Astrocyte (in vitro differentiated cells and primary cell): Measurements from ENCODE around the gene FYN. TPM values are rescaled to one million over a fixed set of nuclear protein-coding genes. Genes with fewer than 3 reads are reported as not detected.

Source experiments
- DNase-seq: peaks from one replicate; pipeline ENCODE4 v3.0.0-alpha.2; 2010; ENCODE audit warnings: low read depth
- FAIRE-seq: peaks from 2 replicates; lab custom pipeline; 2011; peaks lifted over from hg19 to GRCh38; lab: Jason Lieb, UNC
- H2AFZ ChIP-seq: 2 replicates; pipeline ENCODE4 v1.6.0; 2012; ENCODE audit warnings: low read depth, low read length, inconsistent platforms
- H3K27ac ChIP-seq: 2 replicates; pipeline ENCODE4 v1.5.1; 2011; ENCODE audit warnings: low read depth, low read length, inconsistent platforms
- H3K27me3 ChIP-seq: 2 replicates; pipeline ENCODE4 v1.6.0; 2011; ENCODE audit warnings: low read length, inconsistent platforms; ENCODE audit not compliant: insufficient read depth
- H3K36me3 ChIP-seq: 2 replicates; pipeline ENCODE4 v1.5.1; 2011; ENCODE audit warnings: low read length, inconsistent platforms; ENCODE audit not compliant: insufficient read depth
- H3K4me1 ChIP-seq: 2 replicates; pipeline ENCODE4 v1.5.1; 2011; ENCODE audit warnings: low read length, inconsistent platforms; ENCODE audit not compliant: insufficient read depth
- H3K4me2 ChIP-seq: 2 replicates; pipeline ENCODE4 v1.6.0; 2012; ENCODE audit warnings: low read length, inconsistent platforms
- H3K4me3 ChIP-seq: 2 replicates; pipeline ENCODE4 v1.5.1; 2011; ENCODE audit warnings: low read depth, mild to moderate bottlenecking, low read length, inconsistent platforms; ENCODE audit not compliant: insufficient read depth
- H3K79me2 ChIP-seq: 2 replicates; pipeline ENCODE4 v1.6.0; 2012; ENCODE audit warnings: mild to moderate bottlenecking, low read length, inconsistent platforms; ENCODE audit not compliant: insufficient read depth
- H3K9ac ChIP-seq: 2 replicates; pipeline ENCODE4 v1.6.0; 2012; ENCODE audit warnings: mild to moderate bottlenecking, low read length, inconsistent platforms
- H3K9me3 ChIP-seq: 2 replicates; pipeline ENCODE4 v1.5.1; 2012; ENCODE audit warnings: low read depth, mild to moderate bottlenecking, low read length, inconsistent platforms; ENCODE audit not compliant: insufficient read depth
- H4K20me1 ChIP-seq: 2 replicates; pipeline ENCODE4 v1.6.0; 2012; ENCODE audit warnings: low read length, inconsistent platforms; ENCODE audit not compliant: insufficient read depth
- H3K27ac Mint-ChIP-seq: one replicate; pipeline ENCODE4 v1.8.0; 2021; ENCODE audit warnings: mild to moderate bottlenecking, mixed read lengths; ENCODE audit not compliant: unreplicated experiment
- H3K27me3 Mint-ChIP-seq: one replicate; pipeline ENCODE4 v1.8.0; 2021; ENCODE audit warnings: low read depth, mixed read lengths; ENCODE audit not compliant: unreplicated experiment
- H3K36me3 Mint-ChIP-seq: one replicate; pipeline ENCODE4 v1.8.0; 2021; ENCODE audit warnings: low read depth, mixed read lengths; ENCODE audit not compliant: unreplicated experiment
- H3K4me1 Mint-ChIP-seq: one replicate; pipeline ENCODE4 v1.8.0; 2021; ENCODE audit warnings: low read depth, mixed read lengths; ENCODE audit not compliant: unreplicated experiment
- H3K4me3 Mint-ChIP-seq: one replicate; pipeline ENCODE4 v1.8.0; 2021; ENCODE audit warnings: mild to moderate bottlenecking, moderate library complexity, mixed read lengths; ENCODE audit not compliant: unreplicated experiment
- H3K9me3 Mint-ChIP-seq: one replicate; pipeline ENCODE4 v1.8.0; 2021; ENCODE audit warnings: mild to moderate bottlenecking, mixed read lengths; ENCODE audit not compliant: unreplicated experiment
- EZH2 ChIP-seq: IDR thresholded peaks from 2 replicates; pipeline ENCODE4 v1.6.1; 2012; ENCODE audit warnings: mild to moderate bottlenecking, low read length, inconsistent platforms; ENCODE audit not compliant: insufficient read depth
- total RNA-seq: library from RNA; stranded (reverse); gene quantifications from 2 replicates; pipeline ENCODE4 v1.2.1, GENCODE V29; 2021
- TF ChIP-seq, protein P1 (sequence below): IDR thresholded peaks from 2 replicates; pipeline ENCODE4 v1.5.1; 2011; ENCODE audit warnings: low read depth, mild to moderate bottlenecking, inconsistent platforms, low read length, moderate library complexity; ENCODE audit not compliant: insufficient read depth

FYN gene
- total RNA-seq, 1 donor from 2014 or later, result 167 TPM

DNA sequence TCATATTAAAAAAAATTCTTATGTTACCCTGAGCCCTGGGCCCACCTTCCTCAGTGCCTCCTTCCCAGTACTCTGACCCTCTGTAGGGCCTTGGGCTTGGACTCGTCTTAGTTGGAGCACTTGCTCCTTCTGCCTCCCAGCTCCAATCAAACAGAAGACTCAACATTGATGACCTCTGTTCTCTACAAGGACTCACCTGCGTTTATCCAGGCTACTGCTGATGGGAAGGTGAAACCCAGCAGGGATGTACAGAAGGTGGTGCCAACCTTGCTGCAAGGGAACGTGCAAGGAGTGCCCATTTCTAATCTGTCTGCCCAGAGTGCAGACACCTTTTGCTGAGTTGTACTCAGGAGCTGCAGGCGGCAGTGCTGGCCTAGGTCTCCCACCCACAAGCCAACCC, 38.9 kb downstream of the FYN start:
- peaks cover 47% of the 10 kb centered on the region for H3K79me2 ChIP-seq
- peaks cover 13% of the 10 kb centered on the region for H3K36me3 Mint-ChIP-seq
- FAIRE-seq, result no peak

DNA sequence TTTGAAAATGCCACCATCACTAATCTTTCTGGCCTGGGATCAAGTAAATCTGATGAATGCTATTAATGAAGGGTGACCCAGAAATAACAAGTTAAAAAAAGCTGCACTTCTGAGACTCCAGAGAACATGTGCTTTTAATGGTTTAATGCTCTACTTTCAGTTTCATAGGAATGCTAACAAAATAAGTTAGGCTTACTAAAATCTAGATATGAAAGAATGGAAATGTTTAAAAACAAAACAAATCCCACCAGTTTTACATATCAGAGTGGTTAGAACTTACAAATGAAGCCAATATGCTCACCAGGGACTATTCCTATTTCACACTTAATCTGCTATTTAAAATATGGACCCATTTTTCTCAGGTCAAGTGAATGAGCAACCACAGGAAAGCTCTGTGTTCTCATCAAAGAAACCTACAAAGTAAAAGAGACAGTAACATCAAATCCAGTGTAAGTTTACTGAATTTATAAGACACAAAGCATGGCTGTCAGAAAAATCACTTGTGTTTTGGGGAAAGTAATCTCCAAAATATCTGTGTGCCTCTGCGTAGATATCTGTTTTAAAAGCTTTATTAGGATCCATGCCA, 40.3 kb downstream of the FYN start:
- Histone ChIP-seq H3K27me3 (no peaks in the 10 kb centered on the region), H3K79me2 (peaks cover 42% of the 10 kb centered on the region), H3K4me1 (peaks cover 9% of the 10 kb centered on the region), H2AFZ (no peak overlapping the region), H3K27ac (no peak overlapping the region), H4K20me1 (peaks cover 12% of the 10 kb centered on the region), H3K36me3 (no peaks in the 10 kb centered on the region), H3K4me2 (no peak overlapping the region), H3K4me3 (no peak overlapping the region), H3K9ac (no peak overlapping the region), H3K9me3 (no peaks in the 10 kb centered on the region)
- no peaks in the 10 kb centered on the region for H3K9me3 Mint-ChIP-seq
- H3K27me3 Mint-ChIP-seq, result no peaks in the 10 kb centered on the region
- H3K4me1 Mint-ChIP-seq, result peaks cover 35% of the 10 kb centered on the region
- FAIRE-seq (no peak), DNase-seq (no peak)
- peaks cover 11% of the 10 kb centered on the region for H3K36me3 Mint-ChIP-seq
- TF ChIP-seq, protein P1, sequence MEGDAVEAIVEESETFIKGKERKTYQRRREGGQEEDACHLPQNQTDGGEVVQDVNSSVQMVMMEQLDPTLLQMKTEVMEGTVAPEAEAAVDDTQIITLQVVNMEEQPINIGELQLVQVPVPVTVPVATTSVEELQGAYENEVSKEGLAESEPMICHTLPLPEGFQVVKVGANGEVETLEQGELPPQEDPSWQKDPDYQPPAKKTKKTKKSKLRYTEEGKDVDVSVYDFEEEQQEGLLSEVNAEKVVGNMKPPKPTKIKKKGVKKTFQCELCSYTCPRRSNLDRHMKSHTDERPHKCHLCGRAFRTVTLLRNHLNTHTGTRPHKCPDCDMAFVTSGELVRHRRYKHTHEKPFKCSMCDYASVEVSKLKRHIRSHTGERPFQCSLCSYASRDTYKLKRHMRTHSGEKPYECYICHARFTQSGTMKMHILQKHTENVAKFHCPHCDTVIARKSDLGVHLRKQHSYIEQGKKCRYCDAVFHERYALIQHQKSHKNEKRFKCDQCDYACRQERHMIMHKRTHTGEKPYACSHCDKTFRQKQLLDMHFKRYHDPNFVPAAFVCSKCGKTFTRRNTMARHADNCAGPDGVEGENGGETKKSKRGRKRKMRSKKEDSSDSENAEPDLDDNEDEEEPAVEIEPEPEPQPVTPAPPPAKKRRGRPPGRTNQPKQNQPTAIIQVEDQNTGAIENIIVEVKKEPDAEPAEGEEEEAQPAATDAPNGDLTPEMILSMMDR, result no peak
- TF ChIP-seq EZH2, result no peak
- H3K4me3 Mint-ChIP-seq, result no peak overlapping the region
- no peak overlapping the region for H3K27ac Mint-ChIP-seq

More for the DNA sequence above, 38.9 kb downstream of the FYN start:
- Histone ChIP-seq H3K27me3 (no peaks in the 10 kb centered on the region), H4K20me1 (peaks cover 12% of the 10 kb centered on the region), H2AFZ (no peak overlapping the region), H3K4me3 (no peak overlapping the region), H3K27ac (no peak overlapping the region), H3K9me3 (no peaks in the 10 kb centered on the region), H3K4me2 (no peak overlapping the region), H3K4me1 (peaks cover 9% of the 10 kb centered on the region), H3K9ac (no peak overlapping the region), H3K36me3 (no peaks in the 10 kb centered on the region)
- H3K9me3 Mint-ChIP-seq, result no peaks in the 10 kb centered on the region
- H3K4me1 Mint-ChIP-seq, result peaks cover 26% of the 10 kb centered on the region
- H3K27ac Mint-ChIP-seq, result no peak overlapping the region
- H3K27me3 Mint-ChIP-seq, result no peaks in the 10 kb centered on the region
- TF ChIP-seq, protein P1, result no peak
- no peak for TF ChIP-seq EZH2
- DNase-seq, result no peak
- no peak overlapping the region for H3K4me3 Mint-ChIP-seq

DNA sequence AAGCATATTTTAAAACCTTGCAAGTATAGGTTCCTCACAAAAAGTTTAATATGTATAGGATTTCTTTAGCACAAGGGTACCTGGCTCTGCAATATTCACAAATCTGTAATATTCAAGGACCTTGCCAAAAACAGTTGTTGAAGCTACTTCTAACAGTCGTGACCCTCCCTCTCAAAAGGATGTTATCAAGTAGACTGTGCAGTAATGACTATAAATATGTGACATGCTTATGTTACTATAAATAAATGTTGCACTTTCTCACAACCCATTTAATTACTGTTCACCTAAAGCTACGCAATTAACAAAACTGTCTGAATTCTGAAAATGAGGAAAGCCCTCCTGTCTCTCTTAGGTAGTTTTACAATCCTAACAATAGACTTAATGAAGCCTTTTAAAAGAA, 41.8 kb downstream of the FYN start:
- no peak for FAIRE-seq
- peaks cover 48% of the 10 kb centered on the region for H3K79me2 ChIP-seq
- no peak overlapping the region for H2AFZ ChIP-seq
- no peak for TF ChIP-seq EZH2
- TF ChIP-seq, protein P1, result no peak
- no peaks in the 10 kb centered on the region for H3K36me3 ChIP-seq
- H3K9me3 Mint-ChIP-seq, result no peaks in the 10 kb centered on the region
- H3K4me1 Mint-ChIP-seq, result peaks cover 35% of the 10 kb centered on the region
- no peaks in the 10 kb centered on the region for H3K27me3 Mint-ChIP-seq
- H3K4me3 ChIP-seq, result no peak overlapping the region
- no peak overlapping the region for H3K4me3 Mint-ChIP-seq
- H3K36me3 Mint-ChIP-seq, result peaks cover 13% of the 10 kb centered on the region
- no peak overlapping the region for H3K4me2 ChIP-seq
- DNase-seq, result no peak
- no peak overlapping the region for H3K27ac ChIP-seq
- H3K9ac ChIP-seq, result no peak overlapping the region
- H3K27ac Mint-ChIP-seq, result no peak overlapping the region
- H3K4me1 ChIP-seq, result peaks cover 9% of the 10 kb centered on the region
- H4K20me1 ChIP-seq, result peaks cover 12% of the 10 kb centered on the region
- H3K27me3 ChIP-seq, result no peaks in the 10 kb centered on the region
- H3K9me3 ChIP-seq, result no peaks in the 10 kb centered on the region
